WERI-Rb-1 (cell line): ENCODE data around the gene ZC3H10.

ENCODE experiments used
- DNase-seq: peaks from one replicate; pipeline ENCODE4 v3.0.0-alpha.2; 2020
- H3K27ac ChIP-seq: fragments of 250-450 bp; sonication (Bioruptor Pico); 2 replicates; pipeline ENCODE4 v1.5.1; 2020; ENCODE audit warnings: mild to moderate bottlenecking, moderate library complexity
- H3K27me3 ChIP-seq: fragments of 250-450 bp; sonication (Bioruptor Pico); 2 replicates; pipeline ENCODE4 v1.5.1; 2021; ENCODE audit warnings: mild to moderate bottlenecking, low read depth, moderate library complexity; ENCODE audit not compliant: insufficient read depth, severe bottlenecking
- H3K36me3 ChIP-seq: fragments of 250-450 bp; sonication (Bioruptor Pico); 2 replicates; pipeline ENCODE4 v1.5.1; 2020; ENCODE audit warnings: mild to moderate bottlenecking, moderate library complexity
- H3K4me3 ChIP-seq: 2 replicates; pipeline ENCODE4 v1.5.1; 2011; ENCODE audit warnings: low read depth, mild to moderate bottlenecking, control low read depth, low read length
- H3K9me3 ChIP-seq: fragments of 250-450 bp; sonication (Bioruptor Pico); 2 replicates; pipeline ENCODE4 v1.5.1; 2021; ENCODE audit warnings: mild to moderate bottlenecking, moderate library complexity; ENCODE audit not compliant: severe bottlenecking
- CTCF ChIP-seq: IDR thresholded peaks from 2 replicates; pipeline ENCODE4 v1.5.1; 2011; ENCODE audit warnings: low read depth, mild to moderate bottlenecking, control low read depth, inconsistent platforms, low read length

The ZC3H10 gene

GRCh38 chr12:56082967-56083366 is 35.1 kb upstream of the ZC3H10 start:
- TF ChIP-seq CTCF = no peak
- no peak for DNase-seq
- H3K36me3 ChIP-seq = no peaks in the 10 kb centered on the region
- H3K9me3 ChIP-seq = no peaks in the 10 kb centered on the region
- H3K4me3 ChIP-seq = no peak overlapping the region
- H3K27ac ChIP-seq = no peak overlapping the region
- H3K27me3 ChIP-seq = no peaks in the 10 kb centered on the region

DNA sequence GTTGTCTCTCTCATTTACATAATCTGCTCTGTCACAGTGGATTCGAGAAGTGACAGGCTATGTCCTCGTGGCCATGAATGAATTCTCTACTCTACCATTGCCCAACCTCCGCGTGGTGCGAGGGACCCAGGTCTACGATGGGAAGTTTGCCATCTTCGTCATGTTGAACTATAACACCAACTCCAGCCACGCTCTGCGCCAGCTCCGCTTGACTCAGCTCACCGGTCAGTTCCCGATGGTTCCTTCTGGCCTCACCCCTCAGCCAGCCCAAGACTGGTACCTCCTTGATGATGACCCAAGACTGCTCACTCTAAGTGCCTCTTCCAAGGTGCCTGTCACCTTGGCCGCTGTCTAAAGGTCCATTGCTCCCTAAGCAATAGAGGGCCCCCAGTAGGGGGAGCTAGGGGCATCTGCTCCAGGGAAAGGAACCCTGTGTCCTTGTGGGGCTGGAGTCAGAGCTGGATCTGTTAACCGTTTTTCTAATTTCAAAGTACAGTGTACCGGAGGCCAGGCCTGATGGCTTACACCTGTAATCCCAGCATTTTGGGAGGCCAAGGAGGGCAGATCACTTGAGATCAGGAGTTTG is 33.0 kb upstream of the ZC3H10 start:
- H3K4me3 ChIP-seq = no peak overlapping the region
- peak; percentile 67 for TF ChIP-seq CTCF
- H3K36me3 ChIP-seq = no peaks in the 10 kb centered on the region
- no peaks in the 10 kb centered on the region for H3K27me3 ChIP-seq
- DNase-seq = peak; percentile 60
- H3K27ac ChIP-seq = no peak overlapping the region
- no peaks in the 10 kb centered on the region for H3K9me3 ChIP-seq

- TF ChIP-seq CTCF = no peak
- Histone ChIP-seq H3K9me3 (no peaks in the 10 kb centered on the region), H3K4me3 (no peak overlapping the region), H3K27ac (no peak overlapping the region), H3K27me3 (no peaks in the 10 kb centered on the region), H3K36me3 (no peaks in the 10 kb centered on the region)
- peak; percentile 42 for DNase-seq
Measured at GRCh38 chr12:56086096-56086495, 32.0 kb upstream of the ZC3H10 start.

- H3K27ac ChIP-seq = no peak overlapping the region
- DNase-seq = no peak
- no peaks in the 10 kb centered on the region for H3K9me3 ChIP-seq
- H3K27me3 ChIP-seq = no peaks in the 10 kb centered on the region
- TF ChIP-seq CTCF = no peak
- H3K36me3 ChIP-seq = no peaks in the 10 kb centered on the region
- H3K4me3 ChIP-seq = no peak overlapping the region
Measured at GRCh38 chr12:56086608-56087007, 31.5 kb upstream of the ZC3H10 start.

DNA sequence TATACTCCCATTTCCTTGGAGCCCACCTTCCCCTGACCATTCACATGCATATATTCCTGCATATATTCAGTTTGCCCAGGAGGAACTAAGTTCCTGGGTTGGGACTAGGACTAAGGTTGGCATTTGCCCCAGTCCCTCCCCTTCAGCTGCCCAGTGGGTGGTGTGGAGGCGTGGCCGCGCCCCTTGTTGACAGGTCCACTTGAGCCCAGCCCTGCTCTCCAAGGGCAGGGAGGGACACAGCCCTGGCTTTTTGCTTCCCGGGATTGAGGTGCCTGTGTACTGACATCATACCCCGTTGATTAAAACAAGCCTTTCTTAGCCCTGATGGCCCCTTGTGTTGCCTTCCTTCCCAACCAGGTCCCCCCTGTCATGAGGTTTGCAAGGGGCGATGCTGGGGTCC is 30.8 kb upstream of the ZC3H10 start:
- Histone ChIP-seq H3K36me3 (no peaks in the 10 kb centered on the region), H3K27ac (no peak overlapping the region), H3K27me3 (no peaks in the 10 kb centered on the region), H3K9me3 (no peaks in the 10 kb centered on the region), H3K4me3 (no peak overlapping the region)
- no peak for TF ChIP-seq CTCF
- no peak for DNase-seq

- Histone ChIP-seq H3K36me3 (no peaks in the 10 kb centered on the region), H3K4me3 (no peak overlapping the region), H3K27ac (no peak overlapping the region), H3K9me3 (no peaks in the 10 kb centered on the region), H3K27me3 (no peaks in the 10 kb centered on the region)
- DNase-seq = no peak
- no peak for TF ChIP-seq CTCF
Measured at GRCh38 chr12:56097738-56098137, 20.3 kb upstream of the ZC3H10 start.
